Lower lobe of right lung (tissue), 2 donors: ENCODE results near the gene MICAL3. TPM values are rescaled to one million over a fixed set of nuclear protein-coding genes. Genes with fewer than 3 reads are reported as not detected.

Experiments used
- ATAC-seq, 2 donors: fragments of 200-7000 bp; cut with Tn5 transposase; one replicate each; pipeline ENCODE4 v1.9.1; 2020 to 2022; ENCODE audit warnings: mild to moderate bottlenecking in 2 of 2, moderate library complexity in 2 of 2
- DNase-seq: peaks from one replicate; pipeline ENCODE4 v3.0.0-alpha.2; 2020
- H3K27ac ChIP-seq: fragments of 200-600 bp; one replicate; pipeline ENCODE4 v1.8.0; 2022
- H3K27me3 ChIP-seq: fragments of 200-600 bp; one replicate; pipeline ENCODE4 v1.8.0; 2022; ENCODE audit warnings: low read depth
- H3K36me3 ChIP-seq: fragments of 200-600 bp; one replicate; pipeline ENCODE4 v1.8.0; 2022; ENCODE audit warnings: mild to moderate bottlenecking
- H3K4me1 ChIP-seq: fragments of 200-600 bp; one replicate; pipeline ENCODE4 v1.8.0; 2022
- H3K4me3 ChIP-seq: fragments of 200-600 bp; one replicate; pipeline ENCODE4 v1.8.0; 2022; ENCODE audit warnings: mild to moderate bottlenecking
- H3K9me3 ChIP-seq: fragments of 200-600 bp; one replicate; pipeline ENCODE4 v1.8.0; 2022
- intact Hi-C: fragments of 100-400 bp; cut with DNase I; formaldehyde crosslinking; loops from one replicate; pipeline ENCODE4 v1.11.0; 2022
- total RNA-seq: library from RNA; stranded (reverse); fragmentation: NEBNext Ultra II Directional; extraction: Animal tissue kit (Norgen Biotek cat#: 25700); gene quantifications from one replicate; pipeline ENCODE4 v1.2.1, GENCODE V29; 2021
- TF ChIP-seq, protein P1 (sequence below): fragments of 200-600 bp; IDR thresholded peaks from one replicate; pipeline ENCODE4 v1.8.0; 2022; ENCODE audit warnings: antibody characterized with exemption, mild to moderate bottlenecking
- donor health status: DM: no; HTN: yes; CAD: no; lungs with severe emphysema.

The MICAL3 gene
- total RNA-seq, 1 donor from 2014 or later = 23.5 TPM

DNA sequence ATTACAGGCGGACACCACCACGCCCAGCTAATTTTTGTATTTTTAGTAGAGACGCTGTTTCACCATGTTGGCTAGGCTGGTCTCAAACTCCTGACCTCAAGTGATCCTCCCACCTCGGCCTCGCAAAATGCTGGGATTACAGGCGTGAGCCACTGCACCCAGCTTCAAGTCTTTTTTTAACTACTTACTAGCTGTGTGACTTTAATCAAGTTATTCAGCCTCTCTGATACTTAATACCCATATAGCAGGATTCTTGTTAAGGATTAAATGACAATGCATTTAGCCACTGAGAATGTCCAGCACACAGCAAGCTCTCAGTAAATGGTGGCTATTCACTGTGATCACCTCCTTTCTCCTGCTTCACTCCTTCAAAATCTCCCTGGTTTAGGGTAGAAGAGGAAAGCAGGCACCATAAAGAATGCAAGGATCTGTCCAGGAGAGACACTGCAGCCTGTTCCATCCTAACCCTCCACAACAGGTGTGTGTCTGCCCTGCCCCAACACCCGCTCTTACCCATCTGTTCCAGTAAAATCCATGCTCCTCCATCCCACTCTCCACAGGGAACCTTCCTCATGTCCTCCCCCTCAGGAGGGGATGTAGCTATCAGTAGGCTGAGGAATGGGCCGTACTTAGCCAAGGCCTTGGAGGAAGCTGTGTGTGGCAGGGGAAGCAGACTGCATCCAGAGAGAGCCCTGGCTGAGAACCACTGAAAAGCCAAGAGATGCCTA, 69.3 kb downstream of the MICAL3 start:
- TF ChIP-seq, protein P1, sequence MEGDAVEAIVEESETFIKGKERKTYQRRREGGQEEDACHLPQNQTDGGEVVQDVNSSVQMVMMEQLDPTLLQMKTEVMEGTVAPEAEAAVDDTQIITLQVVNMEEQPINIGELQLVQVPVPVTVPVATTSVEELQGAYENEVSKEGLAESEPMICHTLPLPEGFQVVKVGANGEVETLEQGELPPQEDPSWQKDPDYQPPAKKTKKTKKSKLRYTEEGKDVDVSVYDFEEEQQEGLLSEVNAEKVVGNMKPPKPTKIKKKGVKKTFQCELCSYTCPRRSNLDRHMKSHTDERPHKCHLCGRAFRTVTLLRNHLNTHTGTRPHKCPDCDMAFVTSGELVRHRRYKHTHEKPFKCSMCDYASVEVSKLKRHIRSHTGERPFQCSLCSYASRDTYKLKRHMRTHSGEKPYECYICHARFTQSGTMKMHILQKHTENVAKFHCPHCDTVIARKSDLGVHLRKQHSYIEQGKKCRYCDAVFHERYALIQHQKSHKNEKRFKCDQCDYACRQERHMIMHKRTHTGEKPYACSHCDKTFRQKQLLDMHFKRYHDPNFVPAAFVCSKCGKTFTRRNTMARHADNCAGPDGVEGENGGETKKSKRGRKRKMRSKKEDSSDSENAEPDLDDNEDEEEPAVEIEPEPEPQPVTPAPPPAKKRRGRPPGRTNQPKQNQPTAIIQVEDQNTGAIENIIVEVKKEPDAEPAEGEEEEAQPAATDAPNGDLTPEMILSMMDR = no peak
- intact Hi-C loops = no loop called here
- Histone ChIP-seq H3K36me3 (no peaks in the 10 kb centered on the region), H3K27ac (no peak overlapping the region), H3K4me1 (peaks cover 5% of the 10 kb centered on the region), H3K4me3 (no peak overlapping the region), H3K27me3 (no peaks in the 10 kb centered on the region), H3K9me3 (no peaks in the 10 kb centered on the region)
- ATAC-seq (no peak), DNase-seq (no peak)

DNA sequence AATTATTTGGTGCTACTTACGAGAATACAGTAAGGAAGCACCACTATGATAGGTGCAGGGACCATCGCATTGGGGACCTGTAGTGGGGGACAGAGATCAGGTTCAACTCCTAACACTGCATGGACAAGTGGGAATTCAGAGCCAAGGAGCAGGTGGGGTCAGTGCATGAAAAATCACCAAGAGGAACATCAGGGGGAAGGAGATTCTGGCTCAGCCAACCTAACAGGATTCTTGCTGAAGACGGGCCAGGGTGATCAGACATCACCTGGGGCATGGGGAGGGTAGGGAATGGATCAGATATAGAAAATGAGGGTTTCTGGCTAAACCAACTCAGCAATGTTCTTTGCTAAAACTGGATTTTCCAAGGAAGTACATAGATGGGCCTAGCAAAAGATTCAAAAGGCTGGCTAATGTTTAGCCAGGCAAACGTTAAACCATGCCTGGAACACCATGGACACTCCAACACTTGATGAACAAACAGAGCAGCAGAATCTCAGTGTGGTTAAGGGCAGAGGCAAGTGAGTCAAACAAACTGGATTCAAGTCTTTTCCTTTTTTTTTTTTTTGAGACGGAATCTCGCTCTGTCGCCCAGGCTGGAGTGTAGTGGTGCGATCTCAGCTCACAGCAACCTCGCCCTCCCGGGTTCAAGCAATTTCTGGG, 70.0 kb downstream of the MICAL3 start:
- Histone ChIP-seq H3K27me3 (no peaks in the 10 kb centered on the region), H3K36me3 (no peaks in the 10 kb centered on the region), H3K4me3 (no peak overlapping the region), H3K9me3 (no peaks in the 10 kb centered on the region), H3K4me1 (peaks cover 5% of the 10 kb centered on the region), H3K27ac (no peak overlapping the region)
- TF ChIP-seq, protein P1 = no peak
- no peak for DNase-seq
- intact Hi-C loops = no loop called here
- no peak for ATAC-seq

DNA sequence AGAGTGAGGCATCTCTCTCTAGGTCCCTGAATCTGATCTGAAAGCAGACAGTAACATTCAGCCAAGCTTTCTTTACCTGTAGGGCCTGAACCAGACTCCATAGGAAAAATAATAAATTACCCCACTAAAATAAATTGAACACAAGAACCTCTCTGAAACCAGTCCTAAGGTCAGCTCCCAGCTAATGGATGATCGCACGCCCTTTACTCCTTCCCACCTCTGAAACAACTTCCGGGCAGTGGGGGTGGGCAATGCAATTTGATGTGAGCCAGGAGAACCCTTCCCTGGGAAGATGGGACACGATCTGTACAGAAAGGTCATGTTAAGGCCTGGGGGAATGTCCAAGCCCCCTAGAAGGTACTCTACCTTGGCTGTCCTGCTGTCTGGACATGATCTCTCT, 71.2 kb downstream of the MICAL3 start:
- Histone ChIP-seq H3K27ac (no peak overlapping the region), H3K36me3 (no peaks in the 10 kb centered on the region), H3K27me3 (no peaks in the 10 kb centered on the region), H3K9me3 (no peaks in the 10 kb centered on the region), H3K4me3 (no peak overlapping the region), H3K4me1 (peaks cover 5% of the 10 kb centered on the region)
- no peak for DNase-seq
- intact Hi-C loops = no loop called here
- ATAC-seq = no peak
- TF ChIP-seq, protein P1 = no peak

DNA sequence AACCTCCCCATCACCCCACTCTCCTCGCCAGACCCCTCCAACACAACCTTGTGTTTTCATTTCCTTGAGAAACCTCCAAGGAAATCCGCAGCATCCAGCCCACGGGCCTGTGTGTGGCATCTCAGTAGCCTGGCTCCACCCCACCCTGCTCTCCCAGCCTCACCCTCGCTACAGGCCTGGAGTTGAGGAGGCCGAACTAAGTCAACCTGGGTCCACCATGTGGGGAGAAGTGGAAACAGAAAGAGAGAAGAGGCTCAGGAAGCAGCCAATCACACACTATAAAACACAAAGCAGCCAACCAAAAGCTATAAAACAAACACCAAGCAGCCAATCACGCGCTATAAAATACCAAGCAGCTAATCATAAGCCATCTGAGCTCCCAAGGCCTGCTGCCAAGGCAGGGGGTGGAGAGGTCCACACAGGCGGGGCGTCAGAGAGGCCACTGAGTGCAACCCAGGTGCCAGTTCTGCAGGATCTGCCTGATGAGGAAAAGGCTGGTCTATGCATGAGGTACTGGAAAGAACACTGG, 72.0 kb downstream of the MICAL3 start:
- TF ChIP-seq, protein P1 = no peak
- no peaks in the 10 kb centered on the region for H3K9me3 ChIP-seq
- peaks cover 7% of the 10 kb centered on the region for H3K4me1 ChIP-seq
- no peaks in the 10 kb centered on the region for H3K36me3 ChIP-seq
- H3K27ac ChIP-seq = no peak overlapping the region
- intact Hi-C loops = no loop called here
- no peak for DNase-seq
- no peak for ATAC-seq
- H3K4me3 ChIP-seq = no peak overlapping the region
- no peaks in the 10 kb centered on the region for H3K27me3 ChIP-seq

DNA sequence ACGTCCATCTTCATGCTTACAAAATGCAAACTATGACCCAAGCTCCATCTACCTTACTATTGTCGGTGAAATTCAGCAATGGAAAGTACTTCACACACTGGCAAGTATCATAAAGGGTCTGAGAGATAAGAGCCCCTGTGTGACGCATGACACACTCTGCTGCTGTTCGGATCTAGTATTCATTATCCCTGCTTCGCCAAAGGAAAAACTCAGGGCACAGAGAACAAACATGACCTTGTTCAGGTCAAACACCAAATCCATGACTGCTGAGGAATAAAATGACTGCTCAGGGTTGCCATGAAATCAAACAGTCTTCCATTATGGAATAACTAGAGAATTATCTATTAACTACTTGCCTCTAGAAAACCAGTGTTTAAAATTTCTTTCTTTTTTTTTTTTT, 73.0 kb downstream of the MICAL3 start:
- peaks cover 18% of the 10 kb centered on the region for H3K4me1 ChIP-seq
- intact Hi-C loops = no loop called here
- DNase-seq (no peak), ATAC-seq (no peak)
- TF ChIP-seq, protein P1 = no peak
- H3K36me3 ChIP-seq = no peaks in the 10 kb centered on the region
- no peak overlapping the region for H3K27ac ChIP-seq
- H3K27me3 ChIP-seq = no peaks in the 10 kb centered on the region
- H3K9me3 ChIP-seq = no peaks in the 10 kb centered on the region
- H3K4me3 ChIP-seq = no peak overlapping the region
